NCI-H2107 (cell line): ENCODE measurements around the gene GRAMD4.

Experiments used
- DNase-seq: peaks from one replicate; lab custom pipeline; 2025; lab: John Stamatoyannopoulos, UW

The GRAMD4 gene

DNA sequence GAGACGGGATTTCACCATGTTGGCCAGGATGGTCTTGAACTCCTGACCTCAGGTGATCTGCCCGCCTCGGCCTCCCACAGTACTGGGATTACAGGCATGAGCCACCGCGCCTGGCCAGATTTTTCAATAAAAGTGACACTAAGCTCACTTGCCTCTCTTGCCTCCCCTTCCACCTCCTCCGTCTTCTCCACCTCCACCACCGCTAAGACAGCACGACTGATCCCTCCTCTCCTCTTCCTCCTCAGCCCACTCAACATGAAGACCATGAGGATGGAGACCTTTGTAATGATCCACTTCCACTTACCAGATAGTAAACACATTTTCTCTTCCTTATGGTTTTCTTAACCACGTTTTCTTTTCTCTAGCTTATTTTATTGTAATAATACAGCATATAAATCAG, 103.7 kb downstream of the GRAMD4 start:
- no peak for DNase-seq

DNA sequence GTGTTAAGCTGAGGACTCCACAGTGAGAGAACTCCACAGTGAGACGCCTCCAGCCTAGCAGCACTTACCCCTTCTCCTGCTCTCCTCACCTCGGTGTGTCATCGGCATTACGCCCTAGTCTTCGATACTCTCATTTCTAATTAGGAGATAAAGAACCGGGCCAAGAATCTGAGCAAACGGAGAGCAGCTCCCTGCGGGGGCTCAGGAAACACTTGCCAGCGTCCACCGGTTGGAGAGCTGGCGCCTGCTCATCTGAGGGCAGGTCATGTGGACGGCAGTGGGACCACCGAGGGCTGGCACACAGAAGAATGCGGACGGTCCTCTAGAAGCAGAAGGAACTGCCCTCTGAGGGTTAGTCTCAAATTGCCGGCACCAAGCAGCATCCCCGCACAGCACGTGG, 104.9 kb downstream of the GRAMD4 start:
- no peak for DNase-seq

DNA sequence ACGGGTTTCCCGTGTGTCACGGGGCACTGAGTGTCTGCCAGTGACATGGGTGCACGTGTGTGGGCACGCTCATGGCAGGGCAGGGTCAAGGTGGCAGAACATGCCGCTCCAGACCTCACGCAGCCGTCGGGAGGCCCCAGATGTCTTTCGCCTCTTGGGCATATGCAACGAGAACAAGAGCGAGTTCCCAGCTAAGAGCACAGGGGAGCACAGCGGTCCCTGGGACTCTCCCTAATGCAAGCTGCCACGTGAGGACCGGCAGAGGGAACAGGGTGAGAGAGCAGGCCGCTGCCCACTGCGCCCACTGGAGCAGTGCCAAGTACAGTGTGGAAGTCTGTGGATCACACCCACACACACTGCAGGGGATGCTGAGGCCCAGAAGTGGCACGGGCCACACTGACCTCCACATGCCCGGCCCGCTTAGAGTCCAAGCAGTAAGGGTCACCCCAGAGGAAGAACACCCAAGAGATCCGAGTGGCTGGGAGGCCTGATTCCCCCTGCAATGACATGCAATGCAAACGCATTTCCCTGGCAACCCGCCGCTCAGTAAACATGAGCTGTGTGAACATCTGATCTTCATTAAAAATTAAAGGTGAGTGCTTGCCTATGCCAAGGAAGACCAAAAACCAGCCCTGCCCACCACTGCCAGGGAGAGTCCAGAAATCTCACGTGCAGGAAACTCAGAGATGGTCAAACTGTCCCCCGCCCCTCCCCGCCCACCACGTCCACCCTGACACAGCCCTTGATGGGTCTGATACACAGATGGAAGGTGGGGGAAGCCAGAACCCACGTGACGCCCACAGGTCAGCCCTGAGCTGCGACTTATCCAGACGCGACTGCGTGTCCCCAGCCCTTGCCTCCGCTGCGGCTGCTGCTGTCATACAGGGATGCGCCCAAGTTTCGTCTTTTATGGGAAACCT, 106.1 kb downstream of the GRAMD4 start:
- no peak for DNase-seq

DNA sequence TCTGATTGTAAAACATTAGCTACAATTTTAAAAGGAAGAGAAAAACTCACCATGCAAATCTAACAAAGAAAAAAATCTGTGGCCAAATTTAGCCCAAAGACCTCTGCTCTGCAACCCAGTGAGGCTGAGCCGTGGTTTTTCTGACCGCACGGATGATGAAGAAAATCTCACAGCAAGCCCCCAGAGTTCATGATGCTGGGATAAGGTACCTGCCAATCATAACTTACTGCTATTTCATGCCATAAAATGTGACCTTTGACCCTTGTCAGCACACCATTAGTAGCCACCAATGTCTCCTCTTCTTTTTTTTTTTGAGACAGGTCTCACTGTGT, 106.8 kb downstream of the GRAMD4 start:
- no peak for DNase-seq

DNA sequence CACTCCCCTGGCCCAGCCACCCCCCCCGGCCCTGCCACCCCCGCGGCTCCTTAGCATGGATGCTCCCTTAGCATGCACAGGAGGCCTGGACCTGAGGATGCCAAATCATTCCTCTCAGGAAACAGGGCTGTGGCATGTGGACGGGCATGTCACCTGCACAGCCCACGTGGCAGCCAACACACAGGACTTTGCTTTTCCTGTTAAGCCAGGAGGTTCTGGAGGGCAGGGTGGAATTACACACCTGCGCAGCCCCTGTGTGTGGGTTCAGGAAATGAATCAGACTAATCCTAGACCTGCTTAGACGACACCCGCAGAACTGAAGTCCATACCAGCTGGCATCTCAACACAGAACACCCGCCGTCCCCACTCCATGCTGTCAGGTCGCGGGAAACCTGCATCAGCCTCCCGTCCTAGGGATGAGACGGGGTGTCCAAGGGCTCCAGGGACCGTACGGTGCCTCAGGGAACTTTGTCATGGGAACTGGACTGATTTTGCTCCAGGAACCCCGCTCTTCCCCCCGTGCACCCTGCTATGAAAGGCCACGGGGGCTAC, 107.7 kb downstream of the GRAMD4 start:
- no peak for DNase-seq

DNA sequence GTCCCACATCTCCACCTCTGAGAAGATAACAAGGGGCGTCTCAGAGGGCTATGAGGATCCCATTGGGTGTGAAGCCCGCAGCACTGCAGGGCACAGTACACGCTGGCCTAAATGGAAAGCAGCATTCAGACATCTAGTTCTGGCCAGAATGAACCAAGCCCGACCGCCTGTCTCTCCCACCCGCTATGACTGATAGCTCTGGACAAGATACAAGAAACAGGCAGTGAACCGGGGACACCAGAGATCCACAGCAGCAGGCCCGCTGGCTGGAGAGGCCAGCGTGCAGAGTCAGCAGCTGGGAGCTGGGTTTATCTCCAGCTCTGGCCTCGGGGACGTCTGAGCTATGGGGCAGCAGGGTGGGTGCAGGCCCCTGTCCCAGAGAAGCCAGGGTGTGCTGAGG, 108.3 kb downstream of the GRAMD4 start:
- DNase-seq, result no peak
